Ammon's horn (tissue), 1 donor: ENCODE measurements around the gene ZACN.

ENCODE experiments used
- DNase-seq: peaks from one replicate; pipeline ENCODE4 v3.0.0-alpha.2; 2016; ENCODE audit warnings: low spot score

The ZACN gene

GRCh38 chr17:76103274-76104139 lies 24.5 kb downstream of the ZACN start, which contains the start of gene EXOC7:
Gene EXOC7, minus strand, starts transcription at chr17:76103787. Its CDS starts 95 bp downstream, at chr17:76103692.
- DNase-seq = peak; percentile 95

GRCh38 chr17:76104140-76104895 lies 25.3 kb downstream of the ZACN start:
- no peak for DNase-seq

GRCh38 chr17:76104896-76105231 lies 25.9 kb downstream of the ZACN start:
- DNase-seq = no peak

- no peak for DNase-seq
These were observed 27.7 kb downstream of the ZACN start for GRCh38 chr17:76106703-76107102.

- DNase-seq = no peak
These were observed 28.5 kb downstream of the ZACN start for GRCh38 chr17:76107509-76107908.

- DNase-seq = no peak
These were observed 33.0 kb downstream of the ZACN start for GRCh38 chr17:76111956-76112355.

- DNase-seq = no peak
These were observed 36.3 kb downstream of the ZACN start for GRCh38 chr17:76115138-76115754.

GRCh38 chr17:76119409-76120371 lies 40.7 kb downstream of the ZACN start:
- DNase-seq = no peak

GRCh38 chr17:76120658-76121008 lies 41.7 kb downstream of the ZACN start:
- no peak for DNase-seq

GRCh38 chr17:76121932-76122430 lies 43.0 kb downstream of the ZACN start:
- DNase-seq = no peak

GRCh38 chr17:76122431-76123190 lies 43.6 kb downstream of the ZACN start:
- DNase-seq = no peak

- no peak for DNase-seq
These were observed 44.2 kb downstream of the ZACN start for GRCh38 chr17:76123191-76123499.

- no peak for DNase-seq
These were observed 45.0 kb downstream of the ZACN start for GRCh38 chr17:76123749-76124581.

GRCh38 chr17:76124582-76125390 lies 45.8 kb downstream of the ZACN start:
- DNase-seq = no peak

- no peak for DNase-seq
These were observed 46.4 kb downstream of the ZACN start for GRCh38 chr17:76125391-76125675.

GRCh38 chr17:76125922-76126321 lies 46.9 kb downstream of the ZACN start:
- no peak for DNase-seq

- DNase-seq = no peak
These were observed 51.5 kb downstream of the ZACN start for GRCh38 chr17:76130473-76130872.

- DNase-seq = no peak
These were observed 52.2 kb downstream of the ZACN start for GRCh38 chr17:76131051-76131691.
